Measurements from ENCODE around the gene SRM. TPM values are rescaled to one million over a fixed set of nuclear protein-coding genes. Genes with fewer than 3 reads are reported as not detected.
A peak's percentile ranks its signal among the peaks of the same experiment; 100 is the strongest.

Gene SRM
- total RNA-seq, 1 experiment from 2014 or later = 150 TPM

DNA sequence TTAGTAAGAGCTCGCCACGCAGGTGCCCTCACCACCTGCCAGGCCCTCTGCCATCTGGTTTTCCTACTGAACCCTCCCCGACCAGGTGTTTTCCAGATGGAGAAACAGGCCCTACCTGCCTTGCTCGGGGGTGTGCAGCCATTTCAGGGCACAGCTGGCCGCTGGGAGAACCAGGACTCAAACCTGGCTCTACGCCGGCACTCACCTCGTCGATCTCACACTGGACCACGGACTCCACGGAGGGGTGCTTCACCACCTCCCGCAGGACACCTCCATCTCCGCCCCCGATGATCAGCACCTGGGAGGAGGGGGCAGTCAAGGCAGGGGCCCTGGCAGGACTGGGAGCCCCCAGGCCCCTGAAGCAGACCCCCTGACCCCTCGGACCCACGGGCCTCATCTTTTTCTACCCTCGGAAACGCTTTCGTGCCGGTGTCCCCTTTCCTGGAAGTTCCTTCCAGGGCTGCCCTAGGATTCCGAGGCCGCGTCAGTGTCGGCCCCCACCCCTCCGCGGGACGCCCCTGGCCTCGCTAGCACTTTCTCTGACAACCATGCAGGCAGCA is 1.1 kb downstream of the SRM start:
- DNase-seq (ENCODE audit: low read depth, low spot score) (no peak), ATAC-seq (no peak)
- H3K4me1 ChIP-seq (ENCODE audit: control insufficient read depth in 1 of 2, insufficient read depth in 2 of 2, low read length in 2 of 2) = peaks cover 6 to 21% of the 10 kb centered on the region in 2 experiments; a peak in 3 of 4 replicates
- POLR2A ChIA-PET = no interaction called here
- H3K36me3 ChIP-seq (ENCODE audit: control insufficient read depth in 1 of 2, insufficient read depth in 2 of 2, low read length in 2 of 2) = peaks cover 2 to 30% of the 10 kb centered on the region in 2 experiments; a peak in 2 of 4 replicates
- intact Hi-C loops (cut with micrococcal nuclease) = no loop called here
- H3K9ac ChIP-seq (ENCODE audit: low read length) = peak overlapping the region; percentile 90
- peak overlapping the region; percentile 93 to 98 for H3K4me3 ChIP-seq (replicated peaks in 1 of 2; ENCODE audit: low read depth in 1 of 2, low read length in 2 of 2)
- TF ChIP-seq ZBTB33 (IDR thresholded peaks at IDR 0.05; ENCODE audit: extremely low read depth, insufficient replicate concordance, low read length) = no peak
- no peak for TF ChIP-seq YY1 (IDR thresholded peaks at IDR 0.05; ENCODE audit: extremely low read depth, insufficient replicate concordance, low read depth, low read length)
- TSS peak; percentile 47 for BruUV-seq (replicated peaks)
- no peaks in the 10 kb centered on the region for H3K9me2 ChIP-seq (ENCODE audit: insufficient read depth)
- RAD21 ChIA-PET (ENCODE audit: low non-redundant PET in 1 of 2, low total read pairs in 2 of 2, uncharacterized antibody in 2 of 2, unreplicated experiment in 2 of 2) = interaction anchor here in 1 of 2 experiments (0.6 kb wide), 1 partner anchor 21 kb away, joined by 4 read pairs; no protein-coding TSS in a partner anchor
- H3K79me2 ChIP-seq (ENCODE audit: insufficient read depth, low read length) = peaks cover 44% of the 10 kb centered on the region
- no peak overlapping the region for H2AFZ ChIP-seq (ENCODE audit: low read depth, low read length, poor library complexity, severe bottlenecking)
- no peaks in the 10 kb centered on the region for H3K9me3 ChIP-seq (ENCODE audit: control insufficient read depth in 1 of 2, insufficient read depth in 1 of 2, low read depth in 1 of 2, low read length in 2 of 2)
- H3K4me2 ChIP-seq (ENCODE audit: low read length) = peak overlapping the region; percentile 95
- peak overlapping the region; percentile 90 for H3K27ac ChIP-seq (ENCODE audit: low read depth, low read length)
- no peaks in the 10 kb centered on the region for H4K20me1 ChIP-seq (ENCODE audit: insufficient read depth)
- no peaks in the 10 kb centered on the region for H3K27me3 ChIP-seq (ENCODE audit: insufficient read depth, low read length)
- CTCF ChIA-PET = no interaction called here

GRCh38 chr1:11058026-11058425 is 1.8 kb downstream of the SRM start:
- CTCF ChIA-PET = no interaction called here
- no peak for ATAC-seq
- POLR2A ChIA-PET = no interaction called here
- peak overlapping the region; percentile 90; the same call in 1 of the 2 replicates for H3K27ac ChIP-seq (ENCODE audit: low read depth, low read length)
- H3K4me3 ChIP-seq (replicated peaks in 1 of 2; ENCODE audit: low read depth in 1 of 2, low read length in 2 of 2) = peak overlapping the region; percentile 93 to 98; a peak in 2 of 4 replicates
- no peaks in the 10 kb centered on the region for H3K9me2 ChIP-seq (ENCODE audit: insufficient read depth)
- peaks cover 44% of the 10 kb centered on the region for H3K79me2 ChIP-seq (ENCODE audit: insufficient read depth, low read length)
- peak overlapping the region; percentile 95; the same call in 1 of the 2 replicates for H3K4me2 ChIP-seq (ENCODE audit: low read length)
- no TSS peak for BruUV-seq (replicated peaks)
- intact Hi-C loops (cut with micrococcal nuclease) = no loop called here
- H3K4me1 ChIP-seq (ENCODE audit: control insufficient read depth in 1 of 2, insufficient read depth in 2 of 2, low read length in 2 of 2) = peaks cover 6 to 21% of the 10 kb centered on the region in 2 experiments; a peak in 3 of 4 replicates
- no peaks in the 10 kb centered on the region for H3K9me3 ChIP-seq (ENCODE audit: control insufficient read depth in 1 of 2, insufficient read depth in 1 of 2, low read depth in 1 of 2, low read length in 2 of 2)
- H4K20me1 ChIP-seq (ENCODE audit: insufficient read depth) = no peaks in the 10 kb centered on the region
- RAD21 ChIA-PET (ENCODE audit: low non-redundant PET in 1 of 2, low total read pairs in 2 of 2, uncharacterized antibody in 2 of 2, unreplicated experiment in 2 of 2) = no interaction called here
- no peak overlapping the region for H2AFZ ChIP-seq (ENCODE audit: low read depth, low read length, poor library complexity, severe bottlenecking)
- no peak for DNase-seq (ENCODE audit: low read depth, low spot score)
- H3K27me3 ChIP-seq (ENCODE audit: insufficient read depth, low read length) = no peaks in the 10 kb centered on the region
- peak overlapping the region; percentile 90; the same call in 1 of the 2 replicates for H3K9ac ChIP-seq (ENCODE audit: low read length)
- peaks cover 2 to 25% of the 10 kb centered on the region in 2 experiments; a peak in 2 of 4 replicates for H3K36me3 ChIP-seq (ENCODE audit: control insufficient read depth in 1 of 2, insufficient read depth in 2 of 2, low read length in 2 of 2)
- TF ChIP-seq EZH2phosphoT487 (IDR thresholded peaks at IDR 0.05; ENCODE audit: borderline replicate concordance) = no peak
- no peak for TF ChIP-seq YY1 (IDR thresholded peaks at IDR 0.05; ENCODE audit: extremely low read depth, insufficient replicate concordance, low read depth, low read length)
- TF ChIP-seq SIN3A (IDR thresholded peaks at IDR 0.05; ENCODE audit: low read depth) = no peak
- no peak for TF ChIP-seq POLR2AphosphoS5 (IDR thresholded peaks at IDR 0.05; ENCODE audit: low read depth, low read length)
- no peak for TF ChIP-seq RAD21 (IDR thresholded peaks at IDR 0.05; ENCODE audit: low read depth)
- no peak for TF ChIP-seq JUND (IDR thresholded peaks at IDR 0.05)
- TF ChIP-seq FOSL1 (IDR thresholded peaks at IDR 0.05; ENCODE audit: low read depth) = no peak
- no peak for TF ChIP-seq EGR1 (IDR thresholded peaks at IDR 0.05; ENCODE audit: low read depth)
- no peak for TF ChIP-seq EZH2 (IDR thresholded peaks at IDR 0.05)
- TF ChIP-seq CBX3 (IDR thresholded peaks at IDR 0.05; ENCODE audit: low read depth) = no peak
- TF ChIP-seq, protein P1, sequence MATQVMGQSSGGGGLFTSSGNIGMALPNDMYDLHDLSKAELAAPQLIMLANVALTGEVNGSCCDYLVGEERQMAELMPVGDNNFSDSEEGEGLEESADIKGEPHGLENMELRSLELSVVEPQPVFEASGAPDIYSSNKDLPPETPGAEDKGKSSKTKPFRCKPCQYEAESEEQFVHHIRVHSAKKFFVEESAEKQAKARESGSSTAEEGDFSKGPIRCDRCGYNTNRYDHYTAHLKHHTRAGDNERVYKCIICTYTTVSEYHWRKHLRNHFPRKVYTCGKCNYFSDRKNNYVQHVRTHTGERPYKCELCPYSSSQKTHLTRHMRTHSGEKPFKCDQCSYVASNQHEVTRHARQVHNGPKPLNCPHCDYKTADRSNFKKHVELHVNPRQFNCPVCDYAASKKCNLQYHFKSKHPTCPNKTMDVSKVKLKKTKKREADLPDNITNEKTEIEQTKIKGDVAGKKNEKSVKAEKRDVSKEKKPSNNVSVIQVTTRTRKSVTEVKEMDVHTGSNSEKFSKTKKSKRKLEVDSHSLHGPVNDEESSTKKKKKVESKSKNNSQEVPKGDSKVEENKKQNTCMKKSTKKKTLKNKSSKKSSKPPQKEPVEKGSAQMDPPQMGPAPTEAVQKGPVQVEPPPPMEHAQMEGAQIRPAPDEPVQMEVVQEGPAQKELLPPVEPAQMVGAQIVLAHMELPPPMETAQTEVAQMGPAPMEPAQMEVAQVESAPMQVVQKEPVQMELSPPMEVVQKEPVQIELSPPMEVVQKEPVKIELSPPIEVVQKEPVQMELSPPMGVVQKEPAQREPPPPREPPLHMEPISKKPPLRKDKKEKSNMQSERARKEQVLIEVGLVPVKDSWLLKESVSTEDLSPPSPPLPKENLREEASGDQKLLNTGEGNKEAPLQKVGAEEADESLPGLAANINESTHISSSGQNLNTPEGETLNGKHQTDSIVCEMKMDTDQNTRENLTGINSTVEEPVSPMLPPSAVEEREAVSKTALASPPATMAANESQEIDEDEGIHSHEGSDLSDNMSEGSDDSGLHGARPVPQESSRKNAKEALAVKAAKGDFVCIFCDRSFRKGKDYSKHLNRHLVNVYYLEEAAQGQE (IDR thresholded peaks at IDR 0.05; ENCODE audit: low read depth) = no peak
- TF ChIP-seq, protein P2, sequence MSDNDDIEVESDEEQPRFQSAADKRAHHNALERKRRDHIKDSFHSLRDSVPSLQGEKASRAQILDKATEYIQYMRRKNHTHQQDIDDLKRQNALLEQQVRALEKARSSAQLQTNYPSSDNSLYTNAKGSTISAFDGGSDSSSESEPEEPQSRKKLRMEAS (IDR thresholded peaks at IDR 0.05) = no peak
- no peak for TF ChIP-seq SRF (IDR thresholded peaks at IDR 0.05; ENCODE audit: low read depth)
- TF ChIP-seq, protein P3, sequence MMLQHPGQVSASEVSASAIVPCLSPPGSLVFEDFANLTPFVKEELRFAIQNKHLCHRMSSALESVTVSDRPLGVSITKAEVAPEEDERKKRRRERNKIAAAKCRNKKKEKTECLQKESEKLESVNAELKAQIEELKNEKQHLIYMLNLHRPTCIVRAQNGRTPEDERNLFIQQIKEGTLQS (IDR thresholded peaks at IDR 0.05) = no peak

Measured in HCT116 (cell line).